H1 (cell line): ENCODE measurements around the gene TXNRD3. TPM values are rescaled to one million over a fixed set of nuclear protein-coding genes. Genes with fewer than 3 reads are reported as not detected.

Source experiments
- CTCF ChIA-PET: fragments of 300-600 bp; sonication (Branson Sonifier 250); formaldehyde crosslinking; loops from one replicate; lab custom pipeline; 2021; ENCODE audit not compliant: partially characterized antibody; lab: Charles Lee
- POLR2A ChIA-PET: fragments of 300-600 bp; sonication (Branson Sonifier 250); formaldehyde crosslinking; loops from one replicate; lab custom pipeline; 2021; ENCODE audit warnings: inconsistent platforms; ENCODE audit not compliant: partially characterized antibody; lab: Charles Lee
- DNase-seq, 2 experiments: peaks; one replicate each; pipeline versions ENCODE4 v3.0.0 to v3.0.0-alpha.2; 2010 to 2022; ENCODE audit warnings: low spot score in 2 of 2, low read depth in 1 of 2, mixed read lengths in 1 of 2
- FAIRE-seq: peaks from 2 replicates; lab custom pipeline; 2011; peaks lifted over from hg19 to GRCh38; lab: Jason Lieb, UNC
- H2AFZ ChIP-seq: 2 replicates; pipeline ENCODE4 v1.8.1; 2012; ENCODE audit warnings: low read length, inconsistent platforms
- H2AK5ac ChIP-seq: 2 replicates; pipeline ENCODE4 v1.6.1; 2013; ENCODE audit warnings: low read depth, low read length
- H2BK120ac ChIP-seq: replicated peaks from 2 replicates; pipeline ENCODE3; 2013; ENCODE audit warnings: low read depth, low read length, inconsistent platforms
- H2BK12ac ChIP-seq: 2 replicates; pipeline ENCODE4 v1.6.1; 2013; ENCODE audit warnings: low read depth, low read length
- H2BK15ac ChIP-seq: 2 replicates; pipeline ENCODE4 v1.6.1; 2013; ENCODE audit warnings: low read length
- H2BK20ac ChIP-seq: 2 replicates; pipeline ENCODE4 v1.6.1; 2013; ENCODE audit warnings: low read length
- H2BK5ac ChIP-seq: 2 replicates; pipeline ENCODE4 v1.6.1; 2013; ENCODE audit warnings: low read depth, low read length
- H3K14ac ChIP-seq: 2 replicates; pipeline ENCODE4 v1.6.1; 2013; ENCODE audit warnings: inconsistent platforms; ENCODE audit not compliant: insufficient read length
- H3K18ac ChIP-seq: 2 replicates; pipeline ENCODE4 v1.6.1; 2013; ENCODE audit warnings: low read length; ENCODE audit errors: extremely low read depth
- H3K23ac ChIP-seq: 2 replicates; pipeline ENCODE4 v1.6.1; 2013; ENCODE audit warnings: inconsistent platforms; ENCODE audit not compliant: insufficient read length
- H3K23me2 ChIP-seq: 2 replicates; pipeline ENCODE4 v1.6.1; 2013; ENCODE audit warnings: low read depth, low read length
- H3K27ac ChIP-seq: 2 replicates; pipeline ENCODE4 v1.6.1; 2011; ENCODE audit warnings: low read depth, low read length, inconsistent platforms
- H3K27me3 ChIP-seq, 4 experiments: replicated peaks in 1 of 4; 1 replicate in 1 of 4; 2 replicates in 3 of 4; pipeline versions ENCODE4 v1.6.1 to v1.8.1; 2011 to 2013; ENCODE audit warnings: low read length in 3 of 4, mild to moderate bottlenecking in 3 of 4, inconsistent platforms in 2 of 4, mixed read lengths in 2 of 4, moderate library complexity in 1 of 4; ENCODE audit not compliant: control insufficient read depth in 3 of 4, insufficient read depth in 3 of 4; ENCODE audit errors: extremely low read depth in 1 of 4
- H3K36me3 ChIP-seq, 4 experiments: 2 replicates each; pipeline versions ENCODE4 v1.6.1 to v1.8.1; 2011 to 2013; ENCODE audit warnings: mild to moderate bottlenecking in 4 of 4, low read length in 3 of 4, moderate library complexity in 2 of 4, control low read depth in 1 of 4, inconsistent platforms in 1 of 4; ENCODE audit not compliant: insufficient read depth in 4 of 4, control insufficient read depth in 2 of 4
- H3K4ac ChIP-seq: replicated peaks from 2 replicates; pipeline ENCODE3; 2013; ENCODE audit warnings: low read length, low read depth, mixed read lengths, inconsistent platforms; ENCODE audit not compliant: insufficient read length
- H3K4me1 ChIP-seq, 4 experiments: replicated peaks in 1 of 4; 1 replicate in 1 of 4; 2 replicates in 3 of 4; pipeline versions ENCODE4 v1.6.1 to v1.8.1; 2011 to 2013; ENCODE audit warnings: low read length in 3 of 4, inconsistent platforms in 2 of 4, mixed read lengths in 1 of 4; ENCODE audit not compliant: insufficient read depth in 4 of 4, control insufficient read depth in 3 of 4
- H3K4me2 ChIP-seq, 2 experiments: 2 replicates each; pipeline versions ENCODE4 v1.6.1 to v1.8.1; 2011 to 2013; ENCODE audit warnings: low read depth in 2 of 2, low read length in 2 of 2, control low read depth in 1 of 2, inconsistent platforms in 1 of 2, mild to moderate bottlenecking in 1 of 2; ENCODE audit not compliant: insufficient read depth in 1 of 2
- H3K4me3 ChIP-seq, 4 experiments: fragments of 200-600, 300-600 bp in 1 of 4; sonication (generic), shearing (Covaris generic), sonication (Bioruptor Twin) in 1 of 4; 2 replicates each; pipeline versions ENCODE4 v1.5.1 to v1.8.1; 2011 to 2016; ENCODE audit warnings: low read length in 4 of 4, low read depth in 3 of 4, control low read depth in 2 of 4, inconsistent platforms in 2 of 4, mild to moderate bottlenecking in 2 of 4, mixed read lengths in 1 of 4, moderate library complexity in 1 of 4; ENCODE audit not compliant: insufficient read depth in 2 of 4; ENCODE audit errors: extremely low read depth in 1 of 4
- H3K56ac ChIP-seq: replicated peaks from 2 replicates; pipeline ENCODE3; 2013; ENCODE audit warnings: low read depth, mild to moderate bottlenecking, mixed read lengths, low read length, inconsistent platforms; ENCODE audit not compliant: insufficient read length
- H3K79me1 ChIP-seq: 2 replicates; pipeline ENCODE4 v1.6.1; 2013; ENCODE audit warnings: low read depth, low read length, control low read depth
- H3K79me2 ChIP-seq, 2 experiments: 2 replicates each; pipeline versions ENCODE4 v1.6.1 to v1.8.1; 2012 to 2013; ENCODE audit warnings: low read length in 2 of 2, mild to moderate bottlenecking in 2 of 2, inconsistent platforms in 1 of 2; ENCODE audit not compliant: insufficient read depth in 2 of 2, control insufficient read depth in 1 of 2
- H3K9ac ChIP-seq, 4 experiments: replicated peaks in 1 of 4; 1 replicate in 1 of 4; 2 replicates in 3 of 4; pipeline versions ENCODE4 v1.6.1 to v1.8.1; 2011 to 2013; ENCODE audit warnings: low read depth in 3 of 4, low read length in 3 of 4, control low read depth in 2 of 4, mild to moderate bottlenecking in 2 of 4, moderate library complexity in 2 of 4, inconsistent platforms in 1 of 4; ENCODE audit errors: extremely low read depth in 1 of 4
- H3K9me3 ChIP-seq, 2 experiments: 2 replicates each; pipeline versions ENCODE4 v1.6.1 to v1.8.1; 2012 to 2013; ENCODE audit warnings: mild to moderate bottlenecking in 2 of 2, moderate library complexity in 2 of 2, control low read depth in 1 of 2, inconsistent platforms in 1 of 2, low read depth in 1 of 2, low read length in 1 of 2, mixed read lengths in 1 of 2; ENCODE audit not compliant: insufficient read depth in 2 of 2
- H4K20me1 ChIP-seq, 2 experiments: replicated peaks in 1 of 2; 2 replicates each; pipeline versions ENCODE3 to v1.8.1; 2011 to 2013; ENCODE audit warnings: inconsistent platforms in 2 of 2, low read length in 2 of 2, mild to moderate bottlenecking in 1 of 2; ENCODE audit not compliant: insufficient read depth in 2 of 2, control insufficient read depth in 1 of 2
- H4K5ac ChIP-seq: 2 replicates; pipeline ENCODE4 v1.6.1; 2013; ENCODE audit warnings: low read length, low read depth, mixed read lengths, inconsistent platforms; ENCODE audit not compliant: insufficient read length
- H4K8ac ChIP-seq: 2 replicates; pipeline ENCODE4 v1.8.0; 2013; ENCODE audit warnings: mild to moderate bottlenecking, moderate library complexity, low read length, inconsistent platforms; ENCODE audit not compliant: insufficient read depth; ENCODE audit errors: extremely low read depth
- H4K91ac ChIP-seq: replicated peaks from 2 replicates; pipeline ENCODE3; 2013; ENCODE audit warnings: low read length, mixed read lengths, inconsistent platforms; ENCODE audit not compliant: insufficient read length
- ASH2L ChIP-seq: fragments of 200-600, 300-600 bp; sonication (generic); IDR thresholded peaks from one replicate; pipeline ENCODE4 v1.7.1; 2017; ENCODE audit warnings: low read length
- BRCA1 ChIP-seq: IDR thresholded peaks from 2 replicates; pipeline ENCODE4 v1.6.1; 2012; ENCODE audit warnings: low read depth, low read length, improper control_type of control experiment
- EP300 ChIP-seq, 2 experiments: IDR thresholded peaks; 1 replicate in 1 of 2; 2 replicates in 1 of 2; pipeline ENCODE4 v1.6.1; 2011 to 2012; ENCODE audit warnings: low read depth in 2 of 2, low read length in 2 of 2, mild to moderate bottlenecking in 2 of 2, borderline replicate concordance in 1 of 2, inconsistent platforms in 1 of 2, moderate library complexity in 1 of 2
- GABPA ChIP-seq: IDR thresholded peaks from 2 replicates; pipeline ENCODE4 v1.6.1; 2011; ENCODE audit warnings: mild to moderate bottlenecking, low read length, moderate library complexity, borderline replicate concordance; ENCODE audit not compliant: insufficient read depth
- JUND ChIP-seq: IDR thresholded peaks from 2 replicates; pipeline ENCODE4 v1.6.1; 2011; ENCODE audit warnings: mild to moderate bottlenecking, improper control_type of control experiment, low read length
- KDM1A ChIP-seq: fragments of 200-600, 300-600 bp; sonication (generic); IDR thresholded peaks from 2 replicates; pipeline ENCODE4 v1.7.1; 2016; ENCODE audit warnings: mild to moderate bottlenecking, low read length, borderline replicate concordance
- KDM4A ChIP-seq: IDR thresholded peaks from one replicate; pipeline ENCODE4 v1.7.1; 2012; ENCODE audit warnings: low read depth, mild to moderate bottlenecking, moderate library complexity, low read length, inconsistent platforms; ENCODE audit not compliant: severe bottlenecking
- SP1 ChIP-seq: IDR thresholded peaks from 2 replicates; pipeline ENCODE4 v1.6.1; 2011; ENCODE audit warnings: low read depth, low read length
- SP4 ChIP-seq: IDR thresholded peaks from 2 replicates; pipeline ENCODE4 v1.6.1; 2012; ENCODE audit warnings: low read length, inconsistent platforms
- TEAD4 ChIP-seq: IDR thresholded peaks from 2 replicates; pipeline ENCODE4 v1.6.1; 2012; ENCODE audit warnings: low read depth, low read length, inconsistent platforms, mixed read lengths
- WGBS, 2 experiments: shearing (Covaris generic) in 1 of 2; methylation state at CpG; one replicate each; pipeline versions ENCODE4 v1.1.6 to v1.1.7; 2013 to 2015; ENCODE audit warnings: low lambda C conversion rate in 2 of 2, mixed read lengths in 2 of 2, inconsistent platforms in 1 of 2, low coverage in 1 of 2, missing lambda C conversion rate in 1 of 2; ENCODE audit not compliant: insufficient replicate concordance in 2 of 2, insufficient coverage in 1 of 2, insufficient read length in 1 of 2; ENCODE audit errors: extremely low coverage in 1 of 2, missing lambda C conversion rate in 1 of 2; 5-methylcytosine and 5-hydroxymethylcytosine counted together
- polyA plus RNA-seq, 7 experiments: library from polyadenylated mRNA; depleted of rRNA in 3 of 7; stranded (reverse) in 5 of 7; unstranded in 2 of 7; fragments of >200 nt in 5 of 7; fragments of 200-250 nt in 2 of 7; gene quantifications; 1 replicate in 5 of 7; 2 replicates in 1 of 7; 4 replicates in 1 of 7; pipeline versions ENCODE4 v1.2.1 to v1.2.3, GENCODE V29; 2011 to 2013; ENCODE audit warnings: missing spikeins in 2 of 7, mixed read lengths in 2 of 7
- total RNA-seq: library from RNA; stranded (reverse); fragmentation: NEBNext Ultra II Directional; extraction: Animal tissue kit (Norgen Biotek cat#: 25700); gene quantifications from 2 replicates; pipeline ENCODE4 v1.2.1, GENCODE V29; 2021
- TF ChIP-seq, protein P1 (sequence below): IDR thresholded peaks from 2 replicates; pipeline ENCODE4 v1.6.1; 2011; ENCODE audit warnings: low read length, improper control_type of control experiment

The TXNRD3 gene
- total and polyA plus RNA-seq, 2 of the 8 experiments (the other 6 are each of a cell fraction or from before 2014, with no cell fraction given) = 3.4 to 4.3 TPM

DNA sequence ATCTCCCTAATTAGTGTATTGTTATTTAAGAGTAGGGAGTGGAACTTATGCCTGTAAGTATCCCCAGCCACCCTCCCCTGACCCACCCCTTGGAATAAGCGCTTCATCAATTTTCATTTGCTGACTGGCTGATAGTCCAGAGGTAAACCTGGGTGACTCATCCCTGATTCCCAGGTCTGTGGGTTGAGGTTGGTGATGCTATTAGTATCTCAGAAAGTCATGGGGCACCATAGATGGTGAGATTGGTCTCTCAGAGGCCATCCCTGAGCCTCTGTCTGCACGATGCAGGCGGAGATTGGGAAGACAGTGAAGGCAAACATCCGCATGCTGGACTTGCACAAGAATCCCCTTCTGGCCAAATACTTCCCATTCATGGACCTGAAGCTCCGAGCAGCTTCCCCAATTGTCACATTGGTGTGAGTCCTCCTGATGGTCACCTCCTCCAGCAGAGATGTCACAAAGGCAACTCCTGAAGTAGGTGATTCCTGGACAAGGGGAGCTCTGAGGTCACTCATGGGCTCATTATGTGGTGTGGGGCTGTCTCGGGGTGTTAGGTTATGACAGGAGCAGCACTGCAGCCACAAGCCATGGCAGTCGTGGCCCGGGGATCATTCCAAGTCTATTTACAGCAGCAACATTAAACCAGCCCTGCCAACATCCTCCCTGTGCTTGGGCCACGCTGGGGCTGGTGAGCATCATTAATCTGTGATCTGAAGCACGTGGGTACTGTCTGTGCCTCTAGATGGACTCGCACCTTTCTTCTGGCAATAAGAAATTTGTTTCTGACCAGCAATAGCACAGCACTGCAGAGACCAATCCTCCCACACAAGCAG lies 6.8 kb upstream of the TXNRD3 start:
- H2BK120ac ChIP-seq = no peak overlapping the region
- no peak overlapping the region for H3K4me2 ChIP-seq
- H3K18ac ChIP-seq = no peak overlapping the region
- FAIRE-seq = no peak
- no peak for DNase-seq
- H4K5ac ChIP-seq = no peak overlapping the region
- no peak overlapping the region for H3K56ac ChIP-seq
- no peak overlapping the region for H3K14ac ChIP-seq
- no peak overlapping the region for H3K9ac ChIP-seq
- H2BK15ac ChIP-seq = no peak overlapping the region
- H3K79me2 ChIP-seq = no peaks in the 10 kb centered on the region
- H3K27me3 ChIP-seq = peaks cover 0 to 2% (median 0%) of the 10 kb centered on the region in 4 experiments; a peak in 2 of 7 replicates
- ChIA-PET POLR2A (interaction anchor here (0.9 kb wide), 1 partner anchor 12 kb away, joined by 3 read pairs; no protein-coding TSS in a partner anchor), CTCF (interaction anchor here (1.0 to 3.0 kb wide), 5 partner anchors 12 to 138 kb away, joined by 3 to 9 read pairs (median 4); partner anchors contain the start of gene CHST13)
- no peak overlapping the region for H2BK12ac ChIP-seq
- H3K36me3 ChIP-seq = no peaks in the 10 kb centered on the region
- H2AFZ ChIP-seq = no peak overlapping the region
- no peak overlapping the region for H2AK5ac ChIP-seq
- no peaks in the 10 kb centered on the region; a peak in 1 of 7 replicates for H3K4me1 ChIP-seq
- no peaks in the 10 kb centered on the region for H3K23me2 ChIP-seq
- H3K4ac ChIP-seq = no peak overlapping the region
- H3K27ac ChIP-seq = no peak overlapping the region
- 84% methylated on average over 11 of the region's 11 CpGs; no CpG with 5 or more reads in 1 of the 2 experiments for WGBS, 2 experiments
- no peaks in the 10 kb centered on the region for H3K79me1 ChIP-seq
- H2BK20ac ChIP-seq = no peak overlapping the region
- peaks cover 0 to 2% of the 10 kb centered on the region in 2 experiments for H4K20me1 ChIP-seq
- no peak overlapping the region for H4K8ac ChIP-seq
- peaks cover 0 to 2% of the 10 kb centered on the region in 2 experiments; a peak in 1 of 4 replicates for H3K9me3 ChIP-seq
- no peak overlapping the region for H3K4me3 ChIP-seq
- H3K23ac ChIP-seq = no peak overlapping the region
- no peak overlapping the region for H4K91ac ChIP-seq
- no peak overlapping the region for H2BK5ac ChIP-seq
- TF ChIP-seq, protein P1, sequence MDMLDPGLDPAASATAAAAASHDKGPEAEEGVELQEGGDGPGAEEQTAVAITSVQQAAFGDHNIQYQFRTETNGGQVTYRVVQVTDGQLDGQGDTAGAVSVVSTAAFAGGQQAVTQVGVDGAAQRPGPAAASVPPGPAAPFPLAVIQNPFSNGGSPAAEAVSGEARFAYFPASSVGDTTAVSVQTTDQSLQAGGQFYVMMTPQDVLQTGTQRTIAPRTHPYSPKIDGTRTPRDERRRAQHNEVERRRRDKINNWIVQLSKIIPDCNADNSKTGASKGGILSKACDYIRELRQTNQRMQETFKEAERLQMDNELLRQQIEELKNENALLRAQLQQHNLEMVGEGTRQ = no peak
- TF ChIP-seq SP4 = no peak
- TF ChIP-seq SP1 = no peak
- TF ChIP-seq TEAD4 = no peak
- TF ChIP-seq GABPA = no peak
- no peak for TF ChIP-seq EP300 (IDR thresholded peaks at IDR 0.05; ENCODE audit: borderline replicate concordance in 1 of 2, low read depth in 2 of 2, low read length in 2 of 2)
- no peak for TF ChIP-seq KDM4A
- no peak for TF ChIP-seq JUND
- TF ChIP-seq ASH2L = no peak
- no peak for TF ChIP-seq BRCA1
- TF ChIP-seq KDM1A = no peak
